Right atrium auricular region (tissue), 2 donors: ENCODE measurements around the gene IL12RB2. TPM values are rescaled to one million over a fixed set of nuclear protein-coding genes. Genes with fewer than 3 reads are reported as not detected.

Source experiments
- DNase-seq: peaks from one replicate; pipeline ENCODE4 v3.0.0-alpha.2; 2019; ENCODE audit warnings: low spot score
- H3K27ac ChIP-seq, 2 donors: fragments of 200-600 bp; sonication (generic); 1 replicate in 1 of 2; 2 replicates in 1 of 2; pipeline ENCODE4 v1.5.1; 2016 to 2019
- H3K27me3 ChIP-seq, 2 donors: fragments of 200-600 bp; sonication (generic); one replicate each; pipeline versions ENCODE4 v1.5.1 to v1.6.0; 2017 to 2019
- H3K36me3 ChIP-seq: fragments of 200-600 bp; sonication (generic); one replicate; pipeline ENCODE4 v1.5.1; 2016
- H3K4me1 ChIP-seq, 2 donors: fragments of 200-600 bp; sonication (generic); one replicate each; pipeline versions ENCODE4 v1.5.1 to v1.6.0; 2017 to 2019
- H3K4me3 ChIP-seq, 2 donors: fragments of 200-600 bp; sonication (generic); 1 replicate in 1 of 2; 2 replicates in 1 of 2; pipeline ENCODE4 v1.5.1; 2017 to 2019; ENCODE audit warnings: mild to moderate bottlenecking in 1 of 2, moderate library complexity in 1 of 2
- H3K9me3 ChIP-seq, 2 donors: fragments of 200-600 bp; sonication (generic); one replicate each; pipeline ENCODE4 v1.5.1; 2019
- CTCF ChIP-seq, 2 donors: fragments of 200-600 bp; sonication (generic); IDR thresholded peaks; one replicate each; pipeline ENCODE4 v1.5.1; 2019; ENCODE audit warnings: antibody characterized with exemption in 2 of 2
- total RNA-seq, 2 donors: library from RNA; depleted of rRNA; stranded (reverse); fragments of >200 nt; gene quantifications; one replicate each; pipeline ENCODE4 v1.1.0, GENCODE V29; 2016

The IL12RB2 gene
- total RNA-seq, 2 donors from 2014 or later: 0.43 to 0.44 TPM

GRCh38 chr1:67314696-67315095 is 7.0 kb downstream of the IL12RB2 start:
- DNase-seq: no peak
- Histone ChIP-seq H3K27me3 (no peaks in the 10 kb centered on the region), H3K9me3 (no peaks in the 10 kb centered on the region), H3K36me3 (no peaks in the 10 kb centered on the region), H3K4me1 (no peaks in the 10 kb centered on the region), H3K27ac (no peak overlapping the region), H3K4me3 (no peak overlapping the region)
- no peak for TF ChIP-seq CTCF (IDR thresholded peaks at IDR 0.05)

GRCh38 chr1:67316180-67316902 is 8.7 kb downstream of the IL12RB2 start:
- H3K27ac ChIP-seq: no peak overlapping the region
- H3K36me3 ChIP-seq: no peaks in the 10 kb centered on the region
- H3K4me1 ChIP-seq: no peaks in the 10 kb centered on the region
- H3K4me3 ChIP-seq: no peak overlapping the region
- no peaks in the 10 kb centered on the region for H3K9me3 ChIP-seq
- DNase-seq: no peak
- TF ChIP-seq CTCF (IDR thresholded peaks at IDR 0.05): no peak
- no peaks in the 10 kb centered on the region for H3K27me3 ChIP-seq

GRCh38 chr1:67316918-67317317 is 9.2 kb downstream of the IL12RB2 start:
- H3K4me1 ChIP-seq: no peaks in the 10 kb centered on the region
- no peak overlapping the region for H3K27ac ChIP-seq
- TF ChIP-seq CTCF (IDR thresholded peaks at IDR 0.05): no peak
- H3K4me3 ChIP-seq: no peak overlapping the region
- H3K36me3 ChIP-seq: no peaks in the 10 kb centered on the region
- no peaks in the 10 kb centered on the region for H3K27me3 ChIP-seq
- no peaks in the 10 kb centered on the region for H3K9me3 ChIP-seq
- no peak for DNase-seq

- Histone ChIP-seq H3K4me1 (no peaks in the 10 kb centered on the region), H3K27me3 (no peaks in the 10 kb centered on the region), H3K36me3 (no peaks in the 10 kb centered on the region), H3K9me3 (no peaks in the 10 kb centered on the region), H3K27ac (no peak overlapping the region), H3K4me3 (no peak overlapping the region)
- DNase-seq: no peak
- no peak for TF ChIP-seq CTCF (IDR thresholded peaks at IDR 0.05)
Observed at GRCh38 chr1:67317803-67318202, 10.1 kb downstream of the IL12RB2 start.

- DNase-seq: no peak
- H3K27ac ChIP-seq: no peak overlapping the region
- TF ChIP-seq CTCF (IDR thresholded peaks at IDR 0.05): no peak
- no peak overlapping the region for H3K4me3 ChIP-seq
- no peaks in the 10 kb centered on the region for H3K9me3 ChIP-seq
- no peaks in the 10 kb centered on the region for H3K36me3 ChIP-seq
- H3K27me3 ChIP-seq: no peaks in the 10 kb centered on the region
- H3K4me1 ChIP-seq: no peaks in the 10 kb centered on the region
Observed at GRCh38 chr1:67322442-67322841, 14.8 kb downstream of the IL12RB2 start.

GRCh38 chr1:67323087-67323486 is 15.4 kb downstream of the IL12RB2 start:
- TF ChIP-seq CTCF (IDR thresholded peaks at IDR 0.05): no peak
- Histone ChIP-seq H3K9me3 (no peaks in the 10 kb centered on the region), H3K36me3 (no peaks in the 10 kb centered on the region), H3K4me3 (no peak overlapping the region), H3K27me3 (no peaks in the 10 kb centered on the region), H3K4me1 (no peaks in the 10 kb centered on the region), H3K27ac (no peak overlapping the region)
- DNase-seq: no peak
